AG09319 (cell line): ENCODE measurements around the gene THAP2.
"Not testable (repeated sequence)": the region's sequence is repeated elsewhere in the genome, so short reads cannot be mapped to it uniquely, and the experiment has no call there.

Experiments used
- DNase-seq: peaks from one replicate; pipeline ENCODE4 v3.0.0-alpha.2; 2010; ENCODE audit warnings: low read depth; ENCODE audit errors: extremely low read depth
- TF ChIP-seq, protein P1 (sequence below): IDR thresholded peaks from 2 replicates; pipeline ENCODE4 v1.5.1; 2011; ENCODE audit warnings: low read depth, mild to moderate bottlenecking, inconsistent platforms, low read length, moderate library complexity

THAP2 gene

GRCh38 chr12:71688961-71689570, 25.0 kb downstream of the THAP2 start:
- TF ChIP-seq, protein P1, sequence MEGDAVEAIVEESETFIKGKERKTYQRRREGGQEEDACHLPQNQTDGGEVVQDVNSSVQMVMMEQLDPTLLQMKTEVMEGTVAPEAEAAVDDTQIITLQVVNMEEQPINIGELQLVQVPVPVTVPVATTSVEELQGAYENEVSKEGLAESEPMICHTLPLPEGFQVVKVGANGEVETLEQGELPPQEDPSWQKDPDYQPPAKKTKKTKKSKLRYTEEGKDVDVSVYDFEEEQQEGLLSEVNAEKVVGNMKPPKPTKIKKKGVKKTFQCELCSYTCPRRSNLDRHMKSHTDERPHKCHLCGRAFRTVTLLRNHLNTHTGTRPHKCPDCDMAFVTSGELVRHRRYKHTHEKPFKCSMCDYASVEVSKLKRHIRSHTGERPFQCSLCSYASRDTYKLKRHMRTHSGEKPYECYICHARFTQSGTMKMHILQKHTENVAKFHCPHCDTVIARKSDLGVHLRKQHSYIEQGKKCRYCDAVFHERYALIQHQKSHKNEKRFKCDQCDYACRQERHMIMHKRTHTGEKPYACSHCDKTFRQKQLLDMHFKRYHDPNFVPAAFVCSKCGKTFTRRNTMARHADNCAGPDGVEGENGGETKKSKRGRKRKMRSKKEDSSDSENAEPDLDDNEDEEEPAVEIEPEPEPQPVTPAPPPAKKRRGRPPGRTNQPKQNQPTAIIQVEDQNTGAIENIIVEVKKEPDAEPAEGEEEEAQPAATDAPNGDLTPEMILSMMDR: no peak
- DNase-seq: no peak

DNA sequence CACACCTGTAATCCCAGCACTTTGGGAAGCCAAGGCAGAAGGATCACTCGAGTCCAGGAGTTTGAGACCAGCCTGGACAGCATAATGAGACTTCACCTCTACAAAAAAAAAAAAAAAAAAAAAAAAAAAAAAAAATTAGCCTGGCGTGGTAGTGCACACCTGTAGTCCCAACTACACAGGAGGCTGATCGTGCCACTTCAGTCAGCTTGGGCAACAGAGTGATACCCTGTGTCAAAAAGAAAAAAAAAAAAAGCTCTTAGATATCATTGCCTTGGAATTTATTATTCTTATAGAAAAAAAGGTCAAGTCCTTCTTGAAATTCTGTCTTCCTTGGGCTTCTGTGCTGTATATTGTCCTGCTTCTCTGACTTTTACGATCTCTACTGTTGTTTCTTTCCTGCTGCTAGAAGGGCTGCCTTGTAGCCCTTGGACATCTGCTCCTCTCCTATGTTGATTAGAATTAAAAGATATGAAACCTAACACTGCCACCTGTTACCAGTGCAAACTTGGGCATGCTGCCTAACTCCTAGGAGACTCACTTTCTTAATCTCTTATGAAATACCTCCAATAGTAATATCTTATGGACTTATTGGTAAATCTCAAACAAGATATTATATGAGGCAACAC, 27.5 kb downstream of the THAP2 start:
- TF ChIP-seq, protein P1: no peak
- DNase-seq: no peak

- TF ChIP-seq, protein P1: no peak
Measured at GRCh38 chr12:71693126-71693525, 29.0 kb downstream of the THAP2 start.

DNA sequence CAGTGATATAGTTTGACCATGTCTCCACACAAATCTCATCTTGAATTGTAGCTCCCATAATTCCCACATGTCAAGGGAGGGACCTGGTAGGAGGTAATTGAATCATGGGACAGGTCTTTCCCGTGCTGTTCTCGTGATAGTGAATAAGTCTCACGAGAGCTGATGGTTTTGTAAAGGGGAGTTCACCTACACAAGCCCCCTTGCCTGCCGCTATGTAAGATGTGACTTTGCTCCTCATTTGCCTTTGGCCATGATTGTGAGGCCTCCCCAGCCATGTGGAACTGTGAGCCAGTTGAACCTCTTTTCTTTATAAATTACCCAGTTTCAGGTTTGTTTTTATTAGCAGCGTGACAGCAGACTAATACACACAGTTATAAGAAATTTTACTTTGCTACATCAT, 29.6 kb downstream of the THAP2 start:
- not testable (repeated sequence) for DNase-seq

More at GRCh38 chr12:71693126-71693525, 29.0 kb downstream of the THAP2 start:
- no peak for DNase-seq

- no peak for DNase-seq
- TF ChIP-seq, protein P1: no peak
Measured at GRCh38 chr12:71694099-71694820, 30.2 kb downstream of the THAP2 start.

DNA sequence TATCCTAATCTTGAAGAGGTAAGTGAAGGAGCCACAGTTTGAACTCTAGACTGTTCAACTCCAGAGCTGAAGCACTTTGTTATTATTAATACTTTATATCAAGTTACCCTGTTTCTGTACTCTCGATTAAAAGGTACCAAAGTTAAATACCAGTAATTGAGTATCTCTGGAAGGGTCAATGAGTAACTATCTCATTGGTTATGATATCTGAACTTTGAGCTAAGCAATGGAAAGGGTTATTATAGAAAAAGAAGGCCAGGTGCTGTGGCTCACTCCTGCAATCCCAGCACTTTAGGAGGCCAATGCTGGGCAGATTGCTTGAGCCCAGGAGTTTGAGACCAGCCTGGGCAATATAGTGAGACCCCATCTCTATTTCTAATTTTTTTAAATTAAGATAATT, 31.7 kb downstream of the THAP2 start:
- TF ChIP-seq, protein P1: no peak
- DNase-seq: no peak

DNA sequence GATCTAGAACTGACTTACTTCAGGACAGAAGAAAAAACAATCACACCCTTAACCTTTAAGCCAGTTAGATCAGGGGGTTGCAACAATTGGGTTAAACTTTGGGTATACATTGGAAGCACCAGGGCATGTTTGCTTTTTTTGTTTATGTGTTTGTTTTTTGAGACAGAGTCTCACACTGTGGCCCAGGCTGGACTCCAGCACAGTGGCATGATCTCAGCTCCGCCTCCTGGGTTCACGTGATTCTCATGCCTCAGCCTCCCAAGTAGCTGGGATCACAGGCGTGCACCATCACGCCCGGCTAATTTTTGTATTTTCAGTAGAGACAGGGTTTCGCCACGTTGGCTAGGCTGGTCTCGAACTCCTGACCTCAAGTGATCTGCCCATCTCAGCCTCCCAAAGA, 38.1 kb downstream of the THAP2 start:
- not testable (repeated sequence) for DNase-seq

GRCh38 chr12:71702590-71702989, 38.5 kb downstream of the THAP2 start:
- TF ChIP-seq, protein P1: no peak
- DNase-seq: no peak
